Spleen (tissue), 11 donors: Measurements from ENCODE around the gene PEA15. TPM values are rescaled to one million over a fixed set of nuclear protein-coding genes. Genes with fewer than 3 reads are reported as not detected.
A peak's percentile ranks its signal among the peaks of the same experiment; 100 is the strongest.

ENCODE experiments used
- DNase-seq: peaks from one replicate; pipeline ENCODE4 v3.0.0-alpha.2; 2020
- H3K27ac ChIP-seq, 8 donors: fragments of 200-600 bp; sonication (generic) in 7 of 8; 1 replicate in 4 of 8; 2 replicates in 4 of 8; pipeline versions ENCODE4 v1.5.0 to v1.8.0; 2016 to 2021; ENCODE audit warnings: inconsistent platforms in 4 of 8, mild to moderate bottlenecking in 4 of 8, moderate library complexity in 1 of 8
- H3K27me3 ChIP-seq, 7 donors: fragments of 200-600 bp; sonication (generic) in 6 of 7; replicated peaks in 1 of 7; 1 replicate in 4 of 7; 2 replicates in 3 of 7; pipeline versions ENCODE4 v1.5.0 to v1.8.0; 2016 to 2021; ENCODE audit warnings: inconsistent platforms in 3 of 7, mild to moderate bottlenecking in 1 of 7
- H3K36me3 ChIP-seq, 6 donors: fragments of 200-600 bp; sonication (generic) in 5 of 6; 1 replicate in 4 of 6; 2 replicates in 2 of 6; pipeline versions ENCODE4 v1.5.0 to v1.8.0; 2016 to 2021; ENCODE audit warnings: inconsistent platforms in 2 of 6
- H3K4me1 ChIP-seq, 6 donors: fragments of 200-600 bp; sonication (generic) in 5 of 6; 1 replicate in 3 of 6; 2 replicates in 3 of 6; pipeline versions ENCODE4 v1.5.0 to v1.8.0; 2016 to 2021; ENCODE audit warnings: inconsistent platforms in 3 of 6
- H3K4me3 ChIP-seq, 8 donors: fragments of 200-600 bp; sonication (generic) in 7 of 8; 1 replicate in 4 of 8; 2 replicates in 4 of 8; pipeline versions ENCODE4 v1.5.0 to v1.8.0; 2016 to 2021; ENCODE audit warnings: inconsistent platforms in 4 of 8, mild to moderate bottlenecking in 4 of 8, moderate library complexity in 2 of 8
- H3K9me3 ChIP-seq, 8 donors: fragments of 200-600 bp; sonication (generic) in 7 of 8; 1 replicate in 4 of 8; 2 replicates in 4 of 8; pipeline versions ENCODE4 v1.5.0 to v1.8.0; 2016 to 2021; ENCODE audit warnings: inconsistent platforms in 4 of 8
- POLR2A ChIP-seq, 3 donors: fragments of 450-650 bp; IDR thresholded peaks; one replicate each; pipeline ENCODE4 v1.5.1; 2017; ENCODE audit warnings: antibody characterized with exemption in 3 of 3, mild to moderate bottlenecking in 1 of 3
- POLR2AphosphoS5 ChIP-seq, 3 donors: sonication (generic); formaldehyde crosslinking; IDR thresholded peaks; one replicate each; pipeline ENCODE4 v1.5.1; 2017; ENCODE audit warnings: antibody characterized with exemption in 3 of 3
- WGBS, 5 donors: extraction: QIAGEN DNeasy Blood & Tissue Kit in 3 of 5; methylation state at CpG; one replicate each; pipeline versions ENCODE4 v1.1.5 to v1.1.7; 2013 to 2018; 5-methylcytosine and 5-hydroxymethylcytosine counted together
- intact Hi-C: fragments of 100-400 bp; cut with DNase I; formaldehyde crosslinking; loops from one replicate; pipeline ENCODE4 v1.15.0; 2023; ENCODE audit warnings: low total_unique reads
- polyA plus RNA-seq, 3 donors: library from polyadenylated mRNA; stranded (reverse); fragments of 200-250 nt; gene quantifications; one replicate each; pipeline ENCODE4 v1.2.1, GENCODE V29; 2013
- total RNA-seq, 7 donors: library from RNA; depleted of rRNA in 3 of 7; stranded (reverse); fragments of >200 nt in 3 of 7; fragmentation: NEBNext Ultra II Directional in 4 of 7; extraction: Animal tissue kit (Norgen Biotek cat#: 25700) in 4 of 7; gene quantifications; one replicate each; pipeline versions ENCODE4 v1.1.0 to v1.2.1, GENCODE V29; 2016 to 2021
- TF ChIP-seq, protein P1 (sequence below), 11 experiments: fragments of 200-600 bp in 7 of 11; fragments of 450-650 bp in 4 of 11; sonication (generic) in 4 of 11; IDR thresholded peaks in 8 of 11; conservative IDR thresholded peaks in 3 of 11; 1 replicate in 7 of 11; 2 replicates in 4 of 11; pipeline versions ENCODE4 v1.4.0 to v1.8.0; 2016 to 2021; ENCODE audit warnings: antibody characterized with exemption in 11 of 11, inconsistent platforms in 4 of 11, mild to moderate bottlenecking in 1 of 11
- donor health status: healthy with polysubstance abuse.
- donor health status: DM: no; HTN: no; CAD: no; lungs with moderate emphysema.
- donor health status: DM: no; HTN: no; CAD: no.
- donor health status: Bipolar disorder and iron deficiency.
- donor health status: healthy.
- donor health status: DM: no; HTN: no; CAD: no.
- donor health status: DM: yes; HTN: yes; CAD: no.

Gene PEA15
- total and polyA plus RNA-seq, 10 donors: 73.4 to 167 (median 106) TPM

DNA sequence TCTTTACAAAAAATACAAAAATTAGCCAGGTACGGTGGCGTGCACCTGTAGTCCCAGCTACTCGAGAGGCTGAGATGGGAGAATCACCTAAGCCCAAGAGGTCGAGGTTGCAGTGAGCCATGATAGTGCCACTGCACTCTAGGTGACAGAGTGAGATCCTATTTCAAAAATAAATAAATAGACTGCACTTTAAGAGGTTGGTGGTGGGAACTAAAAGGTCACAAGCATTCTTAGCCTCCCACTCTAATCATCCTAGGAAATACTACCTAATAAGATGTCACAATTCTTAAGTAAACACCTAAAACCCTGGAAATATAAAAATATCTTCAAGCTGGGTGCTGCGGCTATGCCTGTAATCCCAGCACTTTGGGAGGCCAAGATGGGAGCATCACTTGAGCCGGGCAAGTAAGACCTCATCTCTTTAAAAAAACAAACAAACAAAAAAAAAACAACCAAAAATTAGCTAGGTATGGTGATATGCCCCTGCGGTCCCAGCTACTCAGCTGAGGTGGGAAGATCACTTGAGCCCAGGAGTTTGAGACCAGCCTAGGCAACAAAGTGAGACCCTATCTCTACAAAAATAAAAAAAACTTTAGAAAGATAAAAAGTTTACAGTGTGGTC lies 53.1 kb downstream of the PEA15 start:
- WGBS, 5 donors: 94 to 96% (median 94%) methylated on average over 7 of the region's 7 CpGs
- intact Hi-C loops: loop anchor here (10.0 kb wide), 1 partner anchor 153 kb away; no protein-coding TSS in a partner anchor
- peaks cover 23 to 67% (median 59%) of the 10 kb centered on the region in 6 donors for H3K4me1 ChIP-seq

DNA sequence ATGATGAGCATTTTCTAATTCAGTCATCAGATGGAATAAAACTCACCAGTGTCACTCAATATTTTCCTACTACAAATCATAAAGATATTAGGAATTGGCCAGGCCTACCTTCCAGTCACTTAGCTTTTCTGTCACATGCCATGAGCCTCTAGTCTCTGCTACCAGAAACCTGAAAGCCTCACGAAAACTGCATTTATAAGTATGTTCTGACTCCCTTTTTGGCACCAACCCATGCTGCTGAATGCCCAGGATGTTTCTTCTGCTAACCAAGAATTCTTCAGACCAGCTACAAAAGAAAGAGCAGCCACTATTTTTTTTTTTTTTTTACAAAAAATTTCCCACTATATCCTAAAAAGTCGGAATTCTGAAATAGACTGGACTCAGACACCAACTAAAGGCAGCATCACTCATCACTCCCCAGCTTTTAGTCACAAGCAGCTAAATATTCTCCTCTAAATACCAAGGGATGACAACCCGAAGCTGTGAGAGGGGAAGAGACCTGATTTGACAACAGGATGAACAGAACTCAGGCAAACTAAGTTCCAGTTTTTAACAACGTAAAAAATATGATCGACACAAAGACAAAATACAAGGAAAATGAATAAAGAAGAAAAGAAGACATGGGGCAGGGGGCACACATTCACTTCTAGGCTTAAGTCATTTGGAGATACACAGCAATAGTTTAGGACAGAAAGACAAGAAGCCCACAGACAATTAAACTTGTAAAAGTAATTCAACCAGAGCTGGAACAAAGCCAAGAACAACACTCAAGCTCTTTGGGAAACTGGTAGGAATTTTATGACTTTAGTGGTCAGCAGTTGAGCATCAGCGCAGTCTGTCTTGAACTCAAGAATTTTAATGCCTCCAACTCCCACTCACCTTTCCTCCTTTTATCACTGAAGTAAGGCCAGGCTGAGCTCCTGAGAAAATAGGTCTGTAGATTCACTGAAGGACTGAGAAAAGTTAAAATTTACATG lies 55.5 kb downstream of the PEA15 start:
- intact Hi-C loops: no loop called here
- TF ChIP-seq POLR2A (IDR thresholded peaks at IDR 0.05) (no peak), POLR2AphosphoS5 (IDR thresholded peaks at IDR 0.05) (no peak)
- TF ChIP-seq, protein P1, sequence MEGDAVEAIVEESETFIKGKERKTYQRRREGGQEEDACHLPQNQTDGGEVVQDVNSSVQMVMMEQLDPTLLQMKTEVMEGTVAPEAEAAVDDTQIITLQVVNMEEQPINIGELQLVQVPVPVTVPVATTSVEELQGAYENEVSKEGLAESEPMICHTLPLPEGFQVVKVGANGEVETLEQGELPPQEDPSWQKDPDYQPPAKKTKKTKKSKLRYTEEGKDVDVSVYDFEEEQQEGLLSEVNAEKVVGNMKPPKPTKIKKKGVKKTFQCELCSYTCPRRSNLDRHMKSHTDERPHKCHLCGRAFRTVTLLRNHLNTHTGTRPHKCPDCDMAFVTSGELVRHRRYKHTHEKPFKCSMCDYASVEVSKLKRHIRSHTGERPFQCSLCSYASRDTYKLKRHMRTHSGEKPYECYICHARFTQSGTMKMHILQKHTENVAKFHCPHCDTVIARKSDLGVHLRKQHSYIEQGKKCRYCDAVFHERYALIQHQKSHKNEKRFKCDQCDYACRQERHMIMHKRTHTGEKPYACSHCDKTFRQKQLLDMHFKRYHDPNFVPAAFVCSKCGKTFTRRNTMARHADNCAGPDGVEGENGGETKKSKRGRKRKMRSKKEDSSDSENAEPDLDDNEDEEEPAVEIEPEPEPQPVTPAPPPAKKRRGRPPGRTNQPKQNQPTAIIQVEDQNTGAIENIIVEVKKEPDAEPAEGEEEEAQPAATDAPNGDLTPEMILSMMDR (IDR thresholded peaks at IDR 0.05 in 8 of 11, conservative IDR thresholded peaks at IDR 0.05 in 3 of 11): no peak
- Histone ChIP-seq H3K27me3 (no peaks in the 10 kb centered on the region), H3K4me3 (peak overlapping the region in 7 of 8 donors; percentile 70 to 97 (median 82)), H3K27ac (peak overlapping the region; percentile 93 to 98 (median 96)), H3K9me3 (no peaks in the 10 kb centered on the region), H3K36me3 (peaks cover 0 to 21% (median 2%) of the 10 kb centered on the region in 6 donors), H3K4me1 (peaks cover 23 to 68% (median 61%) of the 10 kb centered on the region in 6 donors)
- DNase-seq: no peak
- WGBS, 5 donors: 35 to 63% (median 52%) methylated on average over 6 of the region's 6 CpGs

More for the DNA sequence above, 53.1 kb downstream of the PEA15 start:
- Histone ChIP-seq H3K27ac (no peak overlapping the region), H3K27me3 (no peaks in the 10 kb centered on the region), H3K4me3 (no peak overlapping the region), H3K9me3 (no peaks in the 10 kb centered on the region), H3K36me3 (peaks cover 0 to 45% (median 6%) of the 10 kb centered on the region in 6 donors)
- TF ChIP-seq POLR2A (IDR thresholded peaks at IDR 0.05) (no peak), POLR2AphosphoS5 (IDR thresholded peaks at IDR 0.05) (no peak)
- DNase-seq: no peak

DNA sequence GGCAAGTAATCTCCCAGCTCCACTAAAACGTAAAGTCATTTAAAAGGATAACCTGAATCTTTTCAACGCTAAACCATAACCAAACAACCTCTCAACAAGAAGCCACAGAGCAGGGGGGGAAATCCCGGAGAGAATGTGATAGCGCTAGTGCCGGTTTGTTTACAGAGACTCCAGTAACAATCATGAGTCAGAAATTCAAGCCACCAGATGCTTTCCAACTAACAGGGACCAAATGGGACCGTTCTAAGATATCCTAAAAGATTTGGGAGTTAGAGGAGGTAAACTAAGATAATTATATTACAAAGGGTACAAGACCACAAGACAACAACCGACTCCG lies 56.3 kb downstream of the PEA15 start:
- H3K9me3 ChIP-seq: no peaks in the 10 kb centered on the region
- peaks cover 23 to 61% (median 55%) of the 10 kb centered on the region in 6 donors for H3K4me1 ChIP-seq
- intact Hi-C loops: no loop called here
- 0% methylated on average over 8 of the region's 8 CpGs for WGBS, 5 donors
- no peaks in the 10 kb centered on the region for H3K27me3 ChIP-seq
- peaks cover 0 to 19% (median 2%) of the 10 kb centered on the region in 6 donors for H3K36me3 ChIP-seq
- peak overlapping the region; percentile 70 to 97 (median 80) for H3K4me3 ChIP-seq
- TF ChIP-seq, protein P1 (IDR thresholded peaks at IDR 0.05 in 8 of 11, conservative IDR thresholded peaks at IDR 0.05 in 3 of 11): no peak
- TF ChIP-seq POLR2A (IDR thresholded peaks at IDR 0.05) (no peak), POLR2AphosphoS5 (IDR thresholded peaks at IDR 0.05) (no peak)
- H3K27ac ChIP-seq: peak overlapping the region; percentile 93 to 98 (median 96)
- no peak for DNase-seq

DNA sequence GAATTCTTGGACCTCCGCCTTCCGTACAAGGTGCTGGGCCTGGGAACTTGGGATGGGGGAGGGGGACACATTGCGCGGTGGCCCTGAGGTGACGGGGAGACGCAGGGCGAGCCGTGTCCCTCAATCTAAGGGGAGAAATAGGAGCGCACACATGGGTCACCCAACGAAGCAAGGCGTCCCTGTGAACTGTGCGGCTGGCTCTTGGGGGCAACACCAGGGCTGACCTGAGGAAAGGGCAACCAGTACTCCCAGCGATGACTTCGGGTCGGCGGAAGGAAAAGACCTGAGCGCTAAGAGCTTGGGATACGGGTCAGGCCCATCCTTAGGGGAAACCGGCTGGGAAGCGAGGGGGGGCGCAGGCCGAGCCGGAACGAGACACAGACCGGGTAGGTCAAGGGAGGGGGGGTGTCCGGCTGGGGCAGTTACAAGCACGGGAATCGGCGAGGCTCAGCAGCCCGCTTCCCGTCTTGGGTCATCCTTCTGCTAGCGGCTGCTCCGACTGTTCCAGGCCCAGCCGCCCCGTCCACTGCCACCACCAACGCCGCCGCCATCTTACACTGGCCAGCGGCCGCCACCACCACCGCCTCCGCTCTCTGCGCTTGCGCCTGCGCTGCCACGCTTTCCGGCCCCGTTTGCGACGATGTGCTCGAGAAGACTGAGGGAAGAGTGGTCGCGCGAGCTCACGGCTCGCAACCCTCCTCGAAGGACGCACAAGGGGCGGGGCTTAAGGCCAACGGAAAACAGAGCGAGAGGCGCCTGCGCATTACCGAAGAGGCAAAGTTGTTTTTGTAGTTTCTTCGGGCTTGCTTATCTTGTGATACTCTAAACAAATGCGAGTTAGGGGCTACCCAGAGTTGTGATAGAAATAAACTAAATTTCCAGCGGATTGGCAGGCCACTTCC lies 57.0 kb downstream of the PEA15 start, which contains the start of gene DCAF8:
DCAF8 (minus strand) TSS at position 657 of the 902 bp plus-strand sequence. CDS start 18,541 bp downstream, outside the sequence.
- WGBS, 5 donors: 0% methylated on average over 43 to 67 of the region's 67 CpGs
- Histone ChIP-seq H3K36me3 (peaks cover 0 to 19% (median 2%) of the 10 kb centered on the region in 6 donors), H3K4me1 (peaks cover 23 to 55% (median 49%) of the 10 kb centered on the region in 6 donors), H3K4me3 (peak within 1 kb of the TSS; percentile 70 to 97 (median 80)), H3K27me3 (no peaks in the 10 kb centered on the region), H3K9me3 (no peaks in the 10 kb centered on the region), H3K27ac (peak within 1 kb of the TSS; percentile 93 to 98 (median 96))
- TF ChIP-seq POLR2AphosphoS5 (IDR thresholded peaks at IDR 0.05) (peak; percentile 99 to 100 (median 100)), POLR2A (IDR thresholded peaks at IDR 0.05) (peak; percentile 74 to 90 (median 87))
- TF ChIP-seq, protein P1 (IDR thresholded peaks at IDR 0.05 in 8 of 11, conservative IDR thresholded peaks at IDR 0.05 in 3 of 11): peak in 3 of 11 experiments; percentile 6 to 34 (median 13)
- peak; percentile 100 for DNase-seq
- intact Hi-C loops: no loop called here
